H9 (cell line): ENCODE measurements around the gene NAT16. TPM values are rescaled to one million over a fixed set of nuclear protein-coding genes. Genes with fewer than 3 reads are reported as not detected.

Source experiments
- DNase-seq: peaks from one replicate; pipeline ENCODE4 v3.0.0-alpha.2; 2017
- H2AFZ ChIP-seq: one replicate; pipeline ENCODE4 v1.6.1; 2013; ENCODE audit warnings: mild to moderate bottlenecking, low read length, control low read depth, moderate library complexity
- H2AK5ac ChIP-seq: 2 replicates; pipeline ENCODE4 v1.6.1; 2013; ENCODE audit warnings: low read length, control low read depth, mixed read lengths; ENCODE audit not compliant: insufficient read length
- H2BK120ac ChIP-seq: one replicate; pipeline ENCODE4 v1.6.1; 2013; ENCODE audit warnings: low read depth, mild to moderate bottlenecking, low read length, control low read depth, inconsistent platforms; ENCODE audit not compliant: poor library complexity, severe bottlenecking
- H2BK12ac ChIP-seq: 2 replicates; pipeline ENCODE4 v1.6.1; 2013; ENCODE audit warnings: low read length, control low read depth, mixed read lengths, low read depth; ENCODE audit not compliant: insufficient read length
- H2BK15ac ChIP-seq: 2 replicates; pipeline ENCODE4 v1.6.1; 2013; ENCODE audit warnings: low read depth, low read length, control low read depth
- H2BK20ac ChIP-seq: one replicate; pipeline ENCODE4 v1.6.1; 2013; ENCODE audit warnings: low read depth, mild to moderate bottlenecking, low read length, control low read depth, inconsistent platforms; ENCODE audit not compliant: poor library complexity, severe bottlenecking
- H2BK5ac ChIP-seq: 2 replicates; pipeline ENCODE4 v1.6.1; 2013; ENCODE audit warnings: low read length, control low read depth, mixed read lengths; ENCODE audit not compliant: insufficient read length
- H3K14ac ChIP-seq: 2 replicates; pipeline ENCODE4 v1.6.1; 2013; ENCODE audit warnings: low read length, control low read depth; ENCODE audit not compliant: insufficient read depth
- H3K18ac ChIP-seq: 2 replicates; pipeline ENCODE4 v1.6.1; 2013; ENCODE audit warnings: low read depth, mild to moderate bottlenecking, mixed read lengths, low read length, control low read depth; ENCODE audit not compliant: insufficient read length
- H3K23ac ChIP-seq: 2 replicates; pipeline ENCODE4 v1.6.1; 2013; ENCODE audit warnings: low read length, control low read depth, mixed read lengths, low read depth; ENCODE audit not compliant: insufficient read length
- H3K23me2 ChIP-seq: 2 replicates; pipeline ENCODE4 v1.6.1; 2013; ENCODE audit warnings: low read depth, mild to moderate bottlenecking, mixed read lengths, low read length, control low read depth; ENCODE audit not compliant: insufficient read length, poor library complexity, severe bottlenecking
- H3K27ac ChIP-seq: 2 replicates; pipeline ENCODE4 v1.5.1; 2013; ENCODE audit warnings: low read length, control low read depth, mixed read lengths, low read depth; ENCODE audit not compliant: insufficient read length
- H3K27me3 ChIP-seq: 2 replicates; pipeline ENCODE4 v1.6.1; 2013; ENCODE audit warnings: low read length, control low read depth, inconsistent platforms; ENCODE audit not compliant: insufficient read depth
- H3K4ac ChIP-seq: 2 replicates; pipeline ENCODE4 v1.6.1; 2013; ENCODE audit warnings: low read depth, mild to moderate bottlenecking, control low read depth, inconsistent platforms, low read length, moderate library complexity
- H3K4me1 ChIP-seq: 2 replicates; pipeline ENCODE4 v1.6.1; 2013; ENCODE audit warnings: low read length, control low read depth, inconsistent platforms; ENCODE audit not compliant: insufficient read depth
- H3K4me2 ChIP-seq: 2 replicates; pipeline ENCODE4 v1.6.1; 2013; ENCODE audit warnings: low read length, control low read depth, mixed read lengths; ENCODE audit not compliant: insufficient read length, insufficient read depth
- H3K56ac ChIP-seq: 2 replicates; pipeline ENCODE4 v1.6.1; 2013; ENCODE audit warnings: low read depth, mild to moderate bottlenecking, mixed read lengths, low read length, control low read depth; ENCODE audit not compliant: insufficient read length
- H3K79me1 ChIP-seq: 2 replicates; pipeline ENCODE4 v1.6.1; 2013; ENCODE audit warnings: low read depth, mild to moderate bottlenecking, moderate library complexity, low read length, control low read depth, inconsistent platforms; ENCODE audit not compliant: insufficient read depth, poor library complexity, severe bottlenecking
- H3K79me2 ChIP-seq: 2 replicates; pipeline ENCODE4 v1.6.1; 2013; ENCODE audit warnings: low read length, control low read depth, inconsistent platforms; ENCODE audit not compliant: insufficient read depth
- H3K9ac ChIP-seq: 2 replicates; pipeline ENCODE4 v1.6.1; 2013; ENCODE audit warnings: low read length, control low read depth, mixed read lengths; ENCODE audit not compliant: insufficient read length; ENCODE audit errors: extremely low read depth
- H3K9me3 ChIP-seq: one replicate; pipeline ENCODE4 v1.6.1; 2013; ENCODE audit warnings: low read depth, low read length, inconsistent platforms; ENCODE audit not compliant: control insufficient read depth
- H3T11ph ChIP-seq: one replicate; pipeline ENCODE4 v1.6.1; 2013; ENCODE audit warnings: mild to moderate bottlenecking, low read length, control low read depth, inconsistent platforms
- H4K20me1 ChIP-seq: one replicate; pipeline ENCODE4 v1.6.1; 2013; ENCODE audit not compliant: control insufficient read depth, insufficient read length, insufficient read depth
- H4K5ac ChIP-seq: 2 replicates; pipeline ENCODE4 v1.6.1; 2013; ENCODE audit warnings: low read depth, mild to moderate bottlenecking, mixed read lengths, low read length, control low read depth; ENCODE audit not compliant: insufficient read length
- H4K8ac ChIP-seq: replicated peaks from 2 replicates; pipeline ENCODE4 v1.6.1; 2013; ENCODE audit warnings: low read length, control low read depth, mixed read lengths, low read depth; ENCODE audit not compliant: insufficient read length
- H4K91ac ChIP-seq: 2 replicates; pipeline ENCODE4 v1.6.1; 2013; ENCODE audit warnings: low read depth, mild to moderate bottlenecking, moderate library complexity, mixed read lengths, low read length, control low read depth; ENCODE audit not compliant: insufficient read length
- H3K27ac Mint-ChIP-seq, 3 experiments: 2 replicates in 2 of 3; 3 replicates in 1 of 3; pipeline ENCODE4 v1.8.0; 2020 to 2021; ENCODE audit warnings: mixed read lengths in 3 of 3, mild to moderate bottlenecking in 1 of 3, moderate library complexity in 1 of 3
- H3K27me3 Mint-ChIP-seq: 2 replicates; pipeline ENCODE4 v1.8.0; 2021; ENCODE audit warnings: low read depth, mild to moderate bottlenecking, moderate library complexity, mixed read lengths
- H3K36me3 Mint-ChIP-seq, 3 experiments: 2 replicates in 2 of 3; 3 replicates in 1 of 3; pipeline ENCODE4 v1.8.0; 2020 to 2021; ENCODE audit warnings: low read depth in 3 of 3, mixed read lengths in 3 of 3; ENCODE audit not compliant: insufficient read depth in 1 of 3
- H3K4me1 Mint-ChIP-seq, 2 experiments: 2 replicates each; pipeline ENCODE4 v1.8.0; 2020; ENCODE audit warnings: mixed read lengths in 2 of 2
- H3K4me3 Mint-ChIP-seq, 2 experiments: 2 replicates in 1 of 2; 3 replicates in 1 of 2; pipeline ENCODE4 v1.8.0; 2020 to 2021; ENCODE audit warnings: mild to moderate bottlenecking in 2 of 2, mixed read lengths in 2 of 2, moderate library complexity in 1 of 2
- H3K9me3 Mint-ChIP-seq, 2 experiments: 2 replicates in 1 of 2; 3 replicates in 1 of 2; pipeline ENCODE4 v1.8.0; 2020; ENCODE audit warnings: mild to moderate bottlenecking in 2 of 2, mixed read lengths in 2 of 2, moderate library complexity in 1 of 2
- CTCF ChIP-seq: fragments of 200-600 bp; sonication (generic); conservative IDR thresholded peaks from 3 replicates; pipeline ENCODE4 v1.8.0; 2021; ENCODE audit warnings: antibody characterized with exemption, mild to moderate bottlenecking
- WGBS: extraction: QIAGEN DNeasy Blood & Tissue Kit; methylation state at CpG from one replicate; pipeline ENCODE4 v1.1.7; 2013; ENCODE audit warnings: missing lambda C conversion rate, low lambda C conversion rate, mixed read lengths; ENCODE audit not compliant: insufficient read length; ENCODE audit errors: extremely low coverage; 5-methylcytosine and 5-hydroxymethylcytosine counted together
- total RNA-seq: library from RNA; stranded (reverse); gene quantifications from 2 replicates; pipeline ENCODE4 v1.2.1, GENCODE V29; 2021

Gene NAT16
- total RNA-seq, 1 experiment from 2014 or later, result 0.50 TPM

GRCh38 chr7:101207459-101207858, 27.4 kb upstream of the NAT16 start:
- Histone ChIP-seq H3K27ac (no peak overlapping the region), H3K9me3 (no peaks in the 10 kb centered on the region), H2BK15ac (no peak overlapping the region), H4K20me1 (no peaks in the 10 kb centered on the region), H2AFZ (no peak overlapping the region), H4K5ac (no peak overlapping the region), H3K14ac (no peak overlapping the region), H4K91ac (no peak overlapping the region), H2BK120ac (no peak overlapping the region), H3K4me2 (no peak overlapping the region), H2AK5ac (no peak overlapping the region), H3K9ac (no peak overlapping the region), H3K23me2 (no peaks in the 10 kb centered on the region), H3K4ac (no peak overlapping the region), H3K23ac (no peak overlapping the region), H2BK5ac (no peak overlapping the region), H2BK20ac (no peak overlapping the region), H4K8ac (no peak overlapping the region), H3K27me3 (no peaks in the 10 kb centered on the region), H3T11ph (no peak overlapping the region), H3K4me1 (no peaks in the 10 kb centered on the region), H3K18ac (no peak overlapping the region), H3K79me2 (no peaks in the 10 kb centered on the region), H3K56ac (no peak overlapping the region), H3K79me1 (no peaks in the 10 kb centered on the region), H2BK12ac (no peak overlapping the region)
- Mint-ChIP-seq H3K36me3 (peaks cover 7 to 43% (median 19%) of the 10 kb centered on the region in 3 experiments; a peak in 6 of 7 replicates), H3K4me1 (no peaks in the 10 kb centered on the region), H3K27ac (peak overlapping the region in 2 of 3 experiments; percentile 39 to 52; a peak in 1 of 7 replicates), H3K27me3 (peaks cover 7% of the 10 kb centered on the region), H3K9me3 (no peaks in the 10 kb centered on the region), H3K4me3 (no peak overlapping the region)
- no peak for DNase-seq
- WGBS, result no CpG with 5 or more reads among the region's 17 CpGs
- TF ChIP-seq CTCF, result no peak
